HG03558 (cell line): ENCODE data around the gene POT1.

ENCODE experiments used
- ATAC-seq: cut with Tn5 transposase; IDR thresholded peaks from one replicate; pipeline ENCODE4 v1.9.1; 2021; ENCODE audit warnings: moderate number of reproducible peaks; ENCODE audit not compliant: unreplicated experiment; ENCODE audit errors: extremely low read depth

POT1 gene

DNA sequence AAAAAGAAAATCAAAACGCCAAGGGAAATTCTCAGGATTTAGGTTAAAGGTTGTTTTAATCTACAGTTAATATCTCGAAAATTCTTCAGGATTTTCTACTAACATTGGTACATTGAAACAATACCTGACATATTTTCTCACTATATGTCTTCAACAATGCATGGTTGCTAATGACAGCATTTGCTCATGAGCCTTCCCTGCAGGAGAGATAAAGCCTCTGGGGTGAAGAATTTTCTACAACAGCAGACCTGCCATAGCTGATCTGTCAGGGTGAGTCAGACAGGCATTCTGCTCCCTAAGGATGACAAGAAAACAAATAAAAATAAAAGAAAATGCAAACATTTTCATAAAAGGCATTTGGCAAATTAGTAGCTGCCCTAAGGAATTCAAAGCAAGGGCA is 152.4 kb downstream of the POT1 start:
- ATAC-seq = no peak

DNA sequence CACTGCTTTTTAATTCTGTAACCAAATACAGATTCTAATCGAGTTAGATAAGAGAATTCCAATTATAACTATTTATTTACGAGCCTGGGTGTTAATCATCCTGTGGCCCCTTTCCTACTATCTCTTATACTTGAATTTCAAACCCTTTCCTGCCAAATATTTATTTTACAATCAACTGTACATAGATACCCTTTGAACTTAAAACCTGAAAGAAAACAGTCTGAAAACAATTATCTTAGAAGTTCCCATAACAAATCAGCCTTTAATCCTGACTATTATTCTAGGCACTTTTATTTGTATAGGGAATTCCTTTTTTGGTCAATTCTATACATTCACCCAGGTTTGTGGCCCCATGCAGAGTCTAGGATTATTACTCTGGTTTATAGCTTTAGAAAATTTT is 153.5 kb downstream of the POT1 start:
- ATAC-seq = no peak

DNA sequence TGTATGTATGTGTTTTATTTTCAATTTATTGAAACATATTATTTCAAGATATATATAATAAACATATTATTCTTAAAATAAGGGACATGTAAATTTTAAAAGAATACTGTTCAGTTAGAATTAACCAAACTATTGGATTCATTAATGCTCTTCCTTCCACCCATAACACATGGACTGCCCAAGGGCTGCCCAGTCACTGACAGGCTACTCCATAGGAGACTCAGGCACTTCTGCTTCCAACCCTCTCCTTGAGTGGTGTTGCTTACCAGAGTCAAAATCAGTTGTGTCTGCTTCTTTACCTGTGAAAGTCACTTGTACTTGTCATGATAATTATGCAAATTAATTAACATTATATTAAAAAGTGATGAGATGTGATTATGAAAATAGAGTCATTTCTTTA is 154.2 kb downstream of the POT1 start:
- no peak for ATAC-seq

DNA sequence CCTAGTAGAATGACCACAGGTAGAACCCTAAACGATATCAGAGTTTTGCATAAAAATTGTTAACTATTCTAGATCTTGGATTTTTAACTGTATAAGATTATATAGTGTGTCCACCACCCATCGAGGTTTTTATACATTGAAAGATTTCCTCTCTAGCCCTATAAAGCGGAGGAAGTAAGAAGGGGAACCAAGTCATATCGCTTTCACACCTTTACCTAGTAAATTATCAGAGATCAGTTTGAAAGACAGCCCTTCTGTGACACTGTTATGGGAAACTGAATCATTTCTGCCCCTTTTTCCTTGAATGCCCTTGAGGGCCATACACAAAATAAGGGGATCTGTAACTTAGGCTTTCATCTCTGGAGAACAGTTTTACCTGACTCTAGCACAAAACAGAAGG is 155.7 kb downstream of the POT1 start:
- ATAC-seq = no peak

DNA sequence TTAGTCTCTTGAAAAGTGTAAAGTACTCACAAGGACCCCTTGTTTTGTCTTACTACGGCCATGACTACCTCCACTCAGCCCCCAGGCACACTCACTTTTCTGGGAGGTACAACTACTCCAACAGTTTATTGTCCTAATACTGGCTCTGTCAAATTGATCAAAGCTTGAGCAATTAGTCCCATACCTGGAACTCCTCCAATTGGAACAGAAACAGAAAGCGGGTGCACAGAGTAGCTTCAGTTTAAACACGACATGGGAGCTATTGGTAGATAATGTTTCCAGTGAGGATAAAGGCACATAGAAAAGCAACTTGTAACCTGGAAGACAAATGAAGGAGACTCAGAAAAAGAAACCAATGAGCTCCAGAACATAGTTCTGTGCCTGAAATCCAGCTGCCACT is 156.3 kb downstream of the POT1 start:
- ATAC-seq = no peak
